MG63 (cell line): ENCODE data around the gene ROR2. TPM values are rescaled to one million over a fixed set of nuclear protein-coding genes. Genes with fewer than 3 reads are reported as not detected.
"Not testable (repeated sequence)": the region's sequence is repeated elsewhere in the genome, so short reads cannot be mapped to it uniquely, and the experiment has no call there.

Source experiments
- DNase-seq: peaks from one replicate; pipeline ENCODE4 v3.0.0-alpha.2; 2020
- H3K27me3 ChIP-seq: fragments of 250-450 bp; sonication (Bioruptor Pico); 2 replicates; pipeline ENCODE4 v1.5.1; 2020; ENCODE audit warnings: mild to moderate bottlenecking, moderate library complexity
- H3K36me3 ChIP-seq: fragments of 250-450 bp; sonication (Bioruptor Pico); 2 replicates; pipeline ENCODE4 v1.5.1; 2020; ENCODE audit warnings: mild to moderate bottlenecking, moderate library complexity
- H3K4me3 ChIP-seq: fragments of 250-450 bp; sonication (Bioruptor Pico); 2 replicates; pipeline ENCODE4 v1.5.1; 2020; ENCODE audit warnings: mild to moderate bottlenecking, moderate library complexity
- H3K9me3 ChIP-seq: fragments of 250-450 bp; sonication (Bioruptor Pico); 2 replicates; pipeline ENCODE4 v1.5.1; 2020; ENCODE audit warnings: mild to moderate bottlenecking, moderate library complexity
- total RNA-seq: library from RNA; depleted of rRNA; stranded (reverse); fragments of >200 nt; shearing (Covaris generic); gene quantifications from 2 replicates; pipeline ENCODE4 v1.2.3, GENCODE V29; 2014; ENCODE audit warnings: low replicate concordance

ROR2 gene
- total RNA-seq, 1 experiment from 2014 or later: 0.20 TPM

- no peaks in the 10 kb centered on the region for H3K9me3 ChIP-seq
- DNase-seq: no peak
- H3K36me3 ChIP-seq: no peaks in the 10 kb centered on the region
- H3K4me3 ChIP-seq: no peak overlapping the region
- no peaks in the 10 kb centered on the region; the same call in 1 of the 2 replicates for H3K27me3 ChIP-seq
These were observed 35.6 kb downstream of the ROR2 start for GRCh38 chr9:91914404-91914803.

GRCh38 chr9:91913986-91914385 is 36.0 kb downstream of the ROR2 start:
- no peak overlapping the region for H3K4me3 ChIP-seq
- H3K36me3 ChIP-seq: no peaks in the 10 kb centered on the region
- H3K9me3 ChIP-seq: no peaks in the 10 kb centered on the region
- no peaks in the 10 kb centered on the region; the same call in 1 of the 2 replicates for H3K27me3 ChIP-seq
- no peak for DNase-seq

GRCh38 chr9:91913096-91913495 is 36.9 kb downstream of the ROR2 start:
- no peak overlapping the region for H3K4me3 ChIP-seq
- no peak for DNase-seq
- no peaks in the 10 kb centered on the region for H3K27me3 ChIP-seq
- no peaks in the 10 kb centered on the region for H3K36me3 ChIP-seq
- no peaks in the 10 kb centered on the region for H3K9me3 ChIP-seq

DNA sequence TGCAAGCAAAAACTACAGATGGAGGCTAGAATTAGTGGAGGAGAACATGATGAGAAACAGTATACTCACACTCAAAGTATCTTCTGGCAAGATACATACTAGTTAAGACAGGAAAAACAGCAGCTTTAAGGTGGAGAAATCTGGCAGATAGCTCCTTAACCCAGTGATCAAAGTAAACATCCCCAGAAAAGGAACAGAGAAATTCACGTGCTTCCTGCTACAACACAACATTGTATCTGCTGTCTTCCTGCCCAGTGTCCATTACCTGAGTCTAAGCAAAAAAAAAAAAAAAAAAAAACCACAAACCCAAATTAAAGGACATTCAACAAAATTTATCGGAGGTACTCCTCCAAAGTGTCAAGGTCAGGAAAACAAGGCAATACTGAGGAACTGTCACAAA is 38.4 kb downstream of the ROR2 start:
- Histone ChIP-seq H3K27me3 (no peaks in the 10 kb centered on the region), H3K9me3 (no peaks in the 10 kb centered on the region), H3K4me3 (no peak overlapping the region), H3K36me3 (no peaks in the 10 kb centered on the region)
- DNase-seq: no peak

GRCh38 chr9:91909256-91909655 is 40.8 kb downstream of the ROR2 start:
- not testable (repeated sequence) for H3K4me3 ChIP-seq, H3K9me3 ChIP-seq, H3K36me3 ChIP-seq, H3K27me3 ChIP-seq
- DNase-seq: peak; percentile 21

GRCh38 chr9:91908746-91909145 is 41.3 kb downstream of the ROR2 start:
- H3K27me3 ChIP-seq: no peaks in the 10 kb centered on the region
- H3K4me3 ChIP-seq: no peak overlapping the region
- DNase-seq: no peak
- no peaks in the 10 kb centered on the region for H3K36me3 ChIP-seq
- H3K9me3 ChIP-seq: no peaks in the 10 kb centered on the region

- H3K4me3 ChIP-seq: no peak overlapping the region
- H3K27me3 ChIP-seq: no peaks in the 10 kb centered on the region
- no peaks in the 10 kb centered on the region for H3K36me3 ChIP-seq
- H3K9me3 ChIP-seq: no peaks in the 10 kb centered on the region
- DNase-seq: no peak
These were observed 41.8 kb downstream of the ROR2 start for GRCh38 chr9:91908293-91908623.

DNA sequence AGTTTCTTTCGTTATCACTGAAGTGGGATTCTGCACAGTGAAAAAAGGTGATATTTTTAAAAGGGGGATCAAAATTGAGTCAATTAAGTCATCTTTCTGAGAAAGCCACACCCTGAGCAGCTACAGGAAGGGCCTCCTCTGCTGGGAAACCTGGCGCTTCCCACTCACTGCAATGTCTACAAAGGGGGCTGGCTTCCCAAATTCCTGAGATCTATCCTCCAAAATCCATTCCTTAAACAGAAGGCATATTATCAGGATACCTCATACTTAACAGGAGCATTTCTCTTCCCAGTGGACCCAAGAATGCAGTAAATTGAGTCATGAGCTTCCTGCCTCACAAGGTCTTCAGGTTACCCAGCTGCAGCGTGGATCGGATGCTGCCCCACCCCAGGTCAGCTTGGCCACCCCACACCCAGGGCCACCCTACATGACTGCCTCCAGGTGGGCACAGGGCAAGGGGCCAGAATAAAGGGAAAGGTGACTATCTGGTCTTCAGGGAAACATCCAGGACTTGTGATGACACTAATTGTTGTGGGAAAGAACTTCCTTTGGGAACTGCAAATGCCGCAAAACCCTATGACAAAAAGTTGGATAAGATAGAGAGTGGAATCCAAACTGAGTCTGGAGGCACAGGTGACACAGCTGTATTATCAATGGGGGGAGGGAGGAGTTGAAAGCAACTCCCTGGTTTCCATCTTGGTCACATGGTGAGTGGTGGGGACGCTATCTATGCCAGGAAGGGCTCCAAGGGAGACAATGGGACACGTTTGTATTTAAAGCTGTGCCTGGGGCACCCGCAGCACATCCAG is 42.3 kb downstream of the ROR2 start:
- Histone ChIP-seq H3K27me3 (no peaks in the 10 kb centered on the region), H3K4me3 (no peak overlapping the region), H3K9me3 (no peaks in the 10 kb centered on the region), H3K36me3 (no peaks in the 10 kb centered on the region)
- no peak for DNase-seq

DNA sequence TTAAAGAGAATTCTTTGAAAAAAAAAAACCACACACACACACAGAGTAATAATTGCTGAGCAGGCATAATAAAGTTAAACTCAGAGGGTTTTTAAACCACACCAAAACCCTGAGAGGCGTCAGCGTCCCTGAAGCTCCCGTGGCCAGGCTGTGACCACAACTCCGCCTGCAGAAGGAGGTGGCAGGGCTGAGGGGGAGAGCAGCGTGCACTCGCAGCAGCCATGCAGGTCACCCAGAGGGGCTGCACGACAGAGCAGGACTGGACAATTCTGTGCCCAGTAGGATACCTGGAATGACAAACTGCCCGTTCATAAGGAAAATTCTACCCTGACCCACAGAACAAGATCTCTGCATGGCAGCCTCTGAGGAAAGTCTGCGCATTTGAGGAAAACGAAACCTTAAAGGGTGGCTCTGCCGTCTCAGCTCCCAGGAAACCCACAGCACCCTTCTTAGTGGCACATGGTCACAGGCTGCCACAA is 44.0 kb downstream of the ROR2 start:
- no peaks in the 10 kb centered on the region for H3K27me3 ChIP-seq
- H3K4me3 ChIP-seq: peak overlapping the region; percentile 54
- H3K36me3 ChIP-seq: no peaks in the 10 kb centered on the region
- peak; percentile 34 for DNase-seq
- H3K9me3 ChIP-seq: no peaks in the 10 kb centered on the region

GRCh38 chr9:91905237-91905650 is 44.8 kb downstream of the ROR2 start:
- Histone ChIP-seq H3K9me3 (no peaks in the 10 kb centered on the region), H3K4me3 (no peak overlapping the region), H3K36me3 (no peaks in the 10 kb centered on the region), H3K27me3 (no peaks in the 10 kb centered on the region)
- no peak for DNase-seq

DNA sequence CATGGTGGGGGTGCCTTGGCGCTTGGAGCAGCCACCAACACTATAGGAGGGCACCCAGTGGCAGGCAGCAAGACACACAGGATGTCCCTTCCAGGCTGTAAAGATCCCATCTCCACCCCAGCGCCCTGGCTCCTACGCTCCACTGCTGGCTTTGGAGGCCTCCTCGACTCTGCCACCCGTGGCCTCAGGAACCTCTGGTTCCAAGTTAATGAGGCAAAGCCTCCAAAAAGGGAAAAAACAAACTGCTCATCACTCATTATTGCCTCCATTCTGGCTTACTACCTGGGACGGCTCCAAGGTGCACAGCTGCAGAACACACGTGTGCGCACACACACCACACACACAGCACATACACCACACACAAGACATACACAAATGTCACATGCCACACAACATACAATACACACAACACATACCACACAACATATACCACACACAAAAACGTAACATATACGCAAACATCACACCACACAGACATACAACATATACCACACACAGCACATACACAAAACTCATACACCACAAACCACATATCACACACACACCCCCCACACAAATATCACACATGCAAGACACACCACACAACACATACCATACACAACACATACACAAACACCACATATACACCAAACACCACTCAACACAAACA is 45.3 kb downstream of the ROR2 start:
- Histone ChIP-seq H3K36me3 (no peaks in the 10 kb centered on the region), H3K4me3 (no peak overlapping the region), H3K27me3 (no peaks in the 10 kb centered on the region), H3K9me3 (no peaks in the 10 kb centered on the region)
- DNase-seq: no peak

DNA sequence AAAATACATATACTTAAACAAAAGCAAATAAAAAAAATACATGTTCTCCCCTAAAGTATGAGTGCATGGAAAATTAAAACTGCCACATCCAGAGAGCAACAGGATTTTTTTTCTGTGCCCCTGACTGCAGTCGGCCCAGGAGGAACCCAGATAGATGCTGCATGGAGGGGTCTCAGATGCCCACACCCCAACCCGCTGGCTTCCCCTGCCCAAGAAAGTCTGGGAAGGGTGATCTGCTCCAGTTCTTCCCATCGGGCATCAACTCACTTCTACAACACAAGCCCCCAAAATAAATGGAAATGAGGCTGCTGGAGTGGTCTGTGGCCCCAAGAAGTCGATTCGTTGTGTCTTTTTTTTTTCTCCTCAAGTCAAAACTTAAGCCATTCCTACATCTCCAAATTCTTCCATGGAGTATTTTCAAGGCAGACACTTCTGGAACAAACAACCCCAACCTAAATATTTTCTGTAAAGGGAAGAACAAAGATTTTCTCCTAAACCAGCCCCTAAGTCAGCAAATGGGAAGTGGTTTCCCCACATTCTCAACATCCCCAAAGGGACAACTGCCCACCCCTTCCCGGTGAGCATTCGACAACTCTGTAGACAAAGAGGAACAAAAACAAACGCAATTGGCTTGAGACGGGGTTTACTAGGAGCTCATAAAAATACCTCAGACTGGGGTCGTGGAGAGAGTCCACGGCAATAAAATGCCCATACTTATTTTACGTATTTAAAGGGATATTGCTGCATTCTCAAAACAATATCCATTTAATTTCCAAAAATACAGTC is 46.7 kb downstream of the ROR2 start:
- Histone ChIP-seq H3K36me3 (no peaks in the 10 kb centered on the region), H3K27me3 (no peaks in the 10 kb centered on the region), H3K9me3 (no peaks in the 10 kb centered on the region), H3K4me3 (no peak overlapping the region)
- DNase-seq: no peak

- no peak for DNase-seq
- H3K9me3 ChIP-seq: no peaks in the 10 kb centered on the region
- no peak overlapping the region for H3K4me3 ChIP-seq
- H3K27me3 ChIP-seq: no peaks in the 10 kb centered on the region
- no peaks in the 10 kb centered on the region for H3K36me3 ChIP-seq
These were observed 47.4 kb downstream of the ROR2 start for GRCh38 chr9:91902475-91903125.

DNA sequence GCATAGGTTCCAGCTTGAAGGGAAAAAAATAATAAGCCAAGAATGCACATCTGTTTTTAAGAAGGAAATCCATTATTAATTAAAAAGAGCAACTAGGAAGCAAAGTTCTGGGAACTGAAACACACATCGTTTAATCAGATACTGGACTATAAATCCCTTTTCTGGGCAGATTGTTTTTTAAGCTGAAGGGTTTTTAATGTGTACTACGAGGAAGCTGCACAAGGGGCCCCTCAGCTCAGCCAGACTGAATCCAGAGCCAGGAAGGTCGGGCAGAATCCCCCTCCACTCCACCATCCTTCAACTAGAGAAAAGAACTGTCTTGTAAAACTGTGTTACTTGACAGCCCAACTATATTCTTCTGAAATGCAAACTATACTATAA is 49.2 kb downstream of the ROR2 start:
- no peak for DNase-seq
- H3K9me3 ChIP-seq: no peaks in the 10 kb centered on the region
- no peaks in the 10 kb centered on the region for H3K36me3 ChIP-seq
- no peaks in the 10 kb centered on the region for H3K27me3 ChIP-seq
- no peak overlapping the region for H3K4me3 ChIP-seq

DNA sequence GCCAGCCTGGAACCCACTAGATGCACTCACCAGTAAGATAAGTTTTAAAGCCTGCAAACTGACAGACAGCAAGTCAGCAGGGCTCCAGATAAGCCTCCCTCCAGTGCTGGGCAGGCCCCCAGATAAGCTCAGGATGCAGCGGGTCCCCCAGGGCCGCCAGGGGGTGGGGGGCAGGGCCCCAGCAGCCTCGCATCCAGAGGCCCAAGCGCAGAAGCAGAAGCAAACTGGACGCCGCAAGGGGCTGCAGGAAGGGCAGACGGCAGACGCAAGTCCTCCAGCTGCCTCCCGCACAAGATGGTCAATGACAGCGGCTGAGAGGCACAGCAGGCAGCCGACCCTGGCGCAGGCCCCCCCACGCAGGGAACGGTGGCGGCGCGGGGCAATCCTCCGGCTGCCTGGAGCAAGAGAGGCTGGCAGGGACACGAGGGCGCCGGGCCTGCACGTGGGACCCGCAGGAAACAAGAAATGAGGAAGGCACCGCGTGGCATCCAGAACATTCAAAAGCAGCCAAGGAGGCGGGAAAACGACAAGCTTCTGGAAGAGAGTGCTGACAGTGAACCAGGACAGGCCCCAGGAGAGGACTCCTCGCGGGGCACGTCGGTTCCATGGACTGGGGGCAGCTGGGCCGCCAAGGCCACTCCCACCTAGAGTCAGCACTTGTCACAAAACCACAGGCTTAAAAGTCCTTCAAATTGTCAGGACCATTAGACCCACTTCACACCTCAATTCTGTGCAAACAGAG is 49.8 kb downstream of the ROR2 start:
- no peak for DNase-seq
- no peaks in the 10 kb centered on the region for H3K9me3 ChIP-seq
- H3K36me3 ChIP-seq: no peaks in the 10 kb centered on the region
- no peaks in the 10 kb centered on the region for H3K27me3 ChIP-seq
- no peak overlapping the region for H3K4me3 ChIP-seq

GRCh38 chr9:91899594-91899993 is 50.4 kb downstream of the ROR2 start:
- Histone ChIP-seq H3K36me3 (no peaks in the 10 kb centered on the region), H3K9me3 (no peaks in the 10 kb centered on the region), H3K4me3 (no peak overlapping the region), H3K27me3 (no peaks in the 10 kb centered on the region)
- no peak for DNase-seq
